Activated CD4-positive, alpha-beta T cell treated with anti-CD3 and anti-CD28 coated beads, Interleukin-2, Interleukin-6, amounts not matched to agents 100 ng/mL and 50 ng/mL, durations not matched to agents 16 hours and 8 hours (primary cell): ENCODE results near the gene LARP1B.
A peak's percentile ranks its signal among the peaks of the same experiment; 100 is the strongest.
"Not testable (repeated sequence)": the region's sequence is repeated elsewhere in the genome, so short reads cannot be mapped to it uniquely, and the experiment has no call there.

Experiments used
- DNase-seq: peaks from one replicate; pipeline ENCODE4 v3.0.0-alpha.2; 2020

The LARP1B gene

GRCh38 chr4:128141866-128142265, 80.8 kb downstream of the LARP1B start:
- DNase-seq = no peak

- DNase-seq = no peak
These were observed 84.6 kb downstream of the LARP1B start for GRCh38 chr4:128145727-128146126.

- DNase-seq = no peak
These were observed 92.7 kb downstream of the LARP1B start for GRCh38 chr4:128153800-128154199.

- DNase-seq = no peak
These were observed 94.2 kb downstream of the LARP1B start for GRCh38 chr4:128155231-128155855.

- DNase-seq = no peak
These were observed 94.9 kb downstream of the LARP1B start for GRCh38 chr4:128155874-128156456.

- DNase-seq = not testable (repeated sequence)
These were observed 95.4 kb downstream of the LARP1B start for GRCh38 chr4:128156472-128156871.

DNA sequence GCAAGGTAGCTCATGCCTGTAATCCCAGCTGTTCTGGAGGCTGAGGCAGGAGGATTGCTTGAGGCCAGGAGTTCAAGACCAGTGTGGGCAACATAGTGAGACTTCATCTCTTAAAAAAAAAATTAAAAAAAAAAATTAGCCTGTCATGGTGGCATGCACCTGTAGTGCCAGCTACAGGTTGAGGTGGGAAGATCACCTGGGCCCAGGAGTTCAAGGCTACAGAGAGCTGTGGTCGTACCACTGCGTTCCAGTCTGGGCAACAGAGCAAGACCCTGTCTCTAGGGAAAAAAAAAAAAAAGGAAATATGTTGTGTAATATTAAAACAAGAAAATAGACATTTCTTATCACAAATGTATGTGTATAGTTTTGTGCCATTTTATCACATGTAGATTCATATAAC, 97.8 kb downstream of the LARP1B start:
- DNase-seq = no peak

GRCh38 chr4:128159967-128160366, 98.9 kb downstream of the LARP1B start:
- DNase-seq = no peak

GRCh38 chr4:128161138-128161537, 100.0 kb downstream of the LARP1B start:
- DNase-seq = no peak

GRCh38 chr4:128162434-128162833, 101.3 kb downstream of the LARP1B start:
- DNase-seq = no peak

DNA sequence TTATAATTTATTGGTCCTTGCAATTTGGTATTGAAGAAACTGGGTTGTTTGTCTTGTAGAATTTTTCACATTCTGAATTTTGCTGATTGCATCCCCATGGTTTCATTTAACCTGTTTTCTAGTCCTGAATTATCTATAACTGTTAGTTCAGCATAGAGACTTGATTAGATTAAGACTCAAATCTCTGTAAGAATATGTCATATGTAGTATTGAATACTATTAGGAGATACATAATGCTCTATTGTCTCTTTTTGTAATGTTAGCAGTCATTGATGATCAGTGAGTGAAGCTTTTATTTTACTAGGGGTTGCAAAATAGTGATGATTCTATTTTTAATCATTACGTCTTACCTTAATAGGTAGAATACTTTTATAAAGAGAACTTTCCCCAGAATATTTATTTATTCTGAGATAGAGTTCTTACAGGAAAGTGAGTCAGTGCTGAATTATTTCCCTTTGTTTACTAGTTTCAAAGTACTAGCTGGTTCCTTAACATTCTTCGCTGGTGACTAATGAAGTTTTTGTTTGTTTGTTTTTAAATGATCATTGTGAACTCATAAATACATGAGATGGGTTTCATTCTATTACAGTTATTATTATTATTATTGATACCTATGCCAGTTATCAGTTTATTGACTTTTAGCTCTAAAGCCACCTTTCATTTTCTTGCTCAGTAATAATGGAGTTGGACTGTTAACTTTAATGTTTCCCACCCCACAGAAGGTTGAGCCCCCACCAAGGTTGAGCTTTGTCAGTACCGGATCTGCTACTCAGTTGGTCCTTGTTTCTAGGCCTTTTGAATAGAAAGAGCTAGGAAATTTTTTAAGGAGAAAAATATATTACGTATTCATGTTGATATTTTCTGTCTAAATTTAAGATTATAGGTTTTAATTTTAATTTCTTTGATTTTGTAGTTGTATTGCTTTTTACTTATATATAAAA, 102.3 kb downstream of the LARP1B start:
- DNase-seq = no peak

- DNase-seq = no peak
These were observed 105.9 kb downstream of the LARP1B start for GRCh38 chr4:128166982-128167381.

GRCh38 chr4:128168701-128169100, 107.6 kb downstream of the LARP1B start:
- DNase-seq = no peak

DNA sequence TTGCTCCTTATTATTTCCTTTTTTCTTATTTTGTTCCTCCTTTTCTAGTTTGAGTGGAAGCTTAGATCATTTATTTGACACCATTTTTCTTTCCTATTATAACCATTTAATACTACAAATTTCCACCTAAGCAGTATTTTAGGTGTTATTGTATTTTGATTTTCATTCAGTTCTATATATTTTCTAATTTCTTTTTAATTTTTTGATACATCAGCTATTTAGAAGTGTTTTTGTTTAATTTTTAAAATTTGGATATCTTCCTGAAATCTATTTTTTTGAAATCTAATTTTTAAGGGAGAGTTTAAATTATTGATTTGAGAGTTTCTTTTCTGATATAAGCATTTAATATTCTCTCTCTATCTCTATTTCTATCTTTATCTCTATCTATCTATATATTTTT, 108.1 kb downstream of the LARP1B start:
- DNase-seq = no peak

GRCh38 chr4:128176643-128177042, 115.5 kb downstream of the LARP1B start:
- no peak for DNase-seq

DNA sequence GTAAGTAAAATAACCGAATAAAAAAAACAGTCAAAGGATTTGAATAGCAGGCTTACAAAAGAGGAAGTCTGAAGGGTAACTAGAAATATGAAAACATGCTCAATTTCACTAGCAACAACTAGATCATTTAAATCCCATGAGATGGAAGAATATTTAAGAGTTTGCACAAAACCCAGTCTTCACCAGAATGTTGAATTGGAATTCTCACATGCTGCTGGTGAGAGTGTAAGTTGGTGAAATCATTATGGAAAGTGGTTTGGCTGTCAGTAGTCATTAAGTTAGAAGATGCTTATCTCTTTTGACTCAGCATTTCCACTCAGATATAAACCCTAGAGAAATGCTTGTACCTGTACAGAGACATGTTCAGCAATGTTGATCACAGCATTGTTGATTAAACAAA, 116.4 kb downstream of the LARP1B start:
- peak; percentile 43 for DNase-seq

DNA sequence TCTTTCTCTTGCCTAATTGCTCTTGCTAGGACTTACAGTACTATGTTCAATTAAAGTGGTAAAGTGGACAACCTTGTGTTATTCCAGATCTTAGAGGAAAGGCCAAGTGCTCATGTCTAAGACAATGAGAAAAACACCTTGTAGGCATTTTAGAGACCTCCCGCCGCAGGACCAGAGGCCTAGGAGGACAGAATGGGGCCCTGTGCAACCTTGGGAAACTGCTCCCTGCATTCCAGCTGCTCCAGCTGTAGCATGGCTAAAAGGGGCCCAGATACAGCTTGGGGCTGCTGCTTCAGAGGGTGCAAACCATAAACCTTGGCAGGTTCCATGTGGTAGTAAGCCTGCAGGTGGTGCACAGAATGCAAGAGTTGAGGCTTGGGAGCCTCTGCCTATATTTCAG, 125.5 kb downstream of the LARP1B start:
- no peak for DNase-seq

DNA sequence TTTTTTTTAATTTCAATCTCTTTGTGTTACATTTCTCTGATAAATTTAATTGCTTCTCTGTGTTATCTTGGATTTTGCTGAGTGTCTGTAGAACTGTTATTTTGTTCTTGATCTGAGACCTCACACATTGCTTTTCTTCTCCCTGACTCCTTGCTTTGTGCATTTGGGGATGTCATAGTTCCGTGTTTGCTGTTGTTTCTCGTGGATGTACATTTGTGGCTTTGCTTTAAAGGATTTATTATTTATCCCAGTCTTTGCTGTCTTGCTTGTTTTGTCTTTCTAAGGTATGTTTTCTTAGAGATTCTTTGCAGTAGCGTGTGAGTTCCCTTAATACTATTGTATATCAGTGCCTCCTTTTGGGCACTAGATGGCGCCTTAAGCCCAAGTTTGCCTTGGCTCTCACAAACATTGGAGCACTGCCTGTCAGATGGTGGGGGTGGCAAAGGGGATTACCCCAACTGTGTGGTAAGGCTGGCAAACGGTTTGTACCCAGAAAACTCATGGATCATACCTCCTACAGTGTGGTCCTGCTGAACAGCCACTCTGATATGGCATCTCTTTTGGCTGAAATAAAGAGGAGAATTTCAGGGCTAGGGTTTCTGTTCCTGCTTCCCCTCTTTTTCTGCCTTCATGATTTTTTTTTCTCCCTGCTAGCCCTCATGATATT, 130.1 kb downstream of the LARP1B start:
- peak; percentile 77 for DNase-seq

DNA sequence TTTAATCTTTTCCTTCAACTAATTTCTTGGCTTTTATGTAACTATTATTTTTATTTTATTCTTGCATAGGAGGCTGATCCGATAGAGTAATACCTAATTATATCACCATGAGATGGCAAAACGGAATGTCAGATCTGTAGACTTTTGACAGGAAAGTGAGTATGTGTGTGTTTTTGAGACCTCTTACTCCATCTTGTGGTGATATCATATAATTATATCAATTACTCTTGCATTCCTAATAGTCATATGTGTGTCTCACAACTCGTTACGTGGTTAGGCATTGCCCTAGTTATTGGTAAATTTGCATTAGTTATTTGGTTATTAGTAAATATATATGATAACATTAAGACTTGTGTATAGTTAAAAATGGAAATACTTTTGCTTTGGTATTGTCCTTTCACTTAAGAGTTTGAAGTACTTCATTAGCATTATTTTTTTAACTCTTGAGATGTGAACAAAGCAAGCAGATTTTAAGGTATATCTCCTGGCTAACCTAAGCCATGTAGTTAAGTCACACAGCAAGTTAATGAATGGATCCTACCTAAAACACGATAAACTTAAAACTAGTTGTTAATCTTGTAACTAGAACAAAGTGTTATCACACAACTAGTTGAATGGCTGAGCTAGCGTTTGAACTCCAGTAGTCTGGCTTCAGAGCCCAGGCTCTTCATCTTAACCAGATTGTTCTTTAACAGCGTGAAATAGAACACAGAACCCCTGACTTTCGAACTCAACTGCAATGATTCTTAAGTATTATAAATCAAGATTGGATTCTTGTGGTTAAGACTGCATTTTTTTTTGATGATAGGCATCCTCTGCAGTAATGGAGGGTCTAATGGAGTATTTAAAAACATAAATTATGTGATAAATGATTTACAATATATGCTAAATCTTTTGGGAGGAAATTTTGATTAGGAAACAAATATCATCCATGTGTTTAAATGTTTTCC, 159.4 kb downstream of the LARP1B start:
- peak; percentile 7 for DNase-seq

DNA sequence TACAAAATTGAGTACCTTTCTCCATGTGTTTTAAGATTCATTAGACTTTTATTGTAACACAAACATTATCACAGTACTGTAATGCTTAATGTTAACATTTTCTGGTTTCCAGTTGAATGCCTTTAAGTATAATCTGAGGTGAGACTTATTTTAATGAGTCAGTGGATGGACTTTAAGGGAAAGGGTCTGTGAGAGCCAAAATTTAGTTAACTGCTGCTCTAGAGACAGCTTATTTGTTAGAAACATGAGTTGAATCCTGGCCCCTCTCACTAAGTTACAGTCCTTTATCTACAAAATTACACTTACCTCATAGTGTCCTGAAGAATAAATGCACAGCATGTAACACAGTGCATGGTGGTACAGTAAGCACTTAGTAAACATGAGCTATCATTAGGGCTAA, 160.5 kb downstream of the LARP1B start:
- DNase-seq = no peak

DNA sequence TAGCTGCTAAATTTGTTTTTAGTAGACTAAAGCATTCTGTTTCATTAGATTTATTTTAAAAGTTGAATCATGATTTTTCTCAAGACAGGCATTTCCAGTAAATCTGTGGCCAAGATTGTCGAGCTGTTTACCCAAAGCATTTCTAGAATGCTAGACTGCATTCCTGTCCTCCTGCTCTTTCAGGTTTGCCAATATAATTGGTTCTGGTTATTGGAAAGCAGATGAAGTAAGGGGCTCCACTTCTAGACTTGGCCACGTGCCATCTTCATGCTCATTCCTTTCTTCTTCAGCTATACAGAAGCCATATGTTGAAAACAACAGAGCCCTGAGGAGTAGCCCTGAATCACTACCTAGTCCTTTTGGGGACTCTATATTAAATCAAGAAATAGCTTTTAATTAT, 164.0 kb downstream of the LARP1B start:
- no peak for DNase-seq

GRCh38 chr4:128227991-128228571, 167.0 kb downstream of the LARP1B start:
- DNase-seq = no peak
